DOHH2 (cell line): ENCODE results near the gene NFKBIL1.

Experiments
- H3F3A ChIP-seq: fragments of 200-600 bp; sonication (generic), shearing (Covaris generic); 2 replicates; pipeline ENCODE4 v1.6.0; 2016; ENCODE audit warnings: antibody characterized with exemption, mild to moderate bottlenecking; ENCODE audit not compliant: control insufficient read depth, insufficient read depth
- H3K27ac ChIP-seq: fragments of 200-600 bp; sonication (generic); 2 replicates; pipeline ENCODE4 v1.5.1; 2014; ENCODE audit warnings: low read depth, mild to moderate bottlenecking, low read length, moderate library complexity
- H3K27me3 ChIP-seq: fragments of 200-600 bp; sonication (generic); 2 replicates; pipeline ENCODE4 v1.6.1; 2014; ENCODE audit warnings: mild to moderate bottlenecking, low read length, mixed read lengths; ENCODE audit not compliant: control insufficient read depth
- H3K36me3 ChIP-seq: fragments of 200-600 bp; sonication (generic); 2 replicates; pipeline ENCODE4 v1.6.1; 2014; ENCODE audit warnings: mild to moderate bottlenecking, low read length, moderate library complexity, mixed read lengths; ENCODE audit not compliant: control insufficient read depth
- H3K4me1 ChIP-seq: fragments of 200-600 bp; sonication (generic); 2 replicates; pipeline ENCODE4 v1.6.1; 2014; ENCODE audit warnings: mild to moderate bottlenecking, low read length, mixed read lengths; ENCODE audit not compliant: control insufficient read depth
- H3K4me2 ChIP-seq: fragments of 200-600 bp; sonication (generic); 2 replicates; pipeline ENCODE4 v1.6.0; 2014; ENCODE audit warnings: mild to moderate bottlenecking, low read length, moderate library complexity
- H3K4me3 ChIP-seq: fragments of 200-600 bp; sonication (generic); 2 replicates; pipeline ENCODE4 v1.5.1; 2014; ENCODE audit warnings: mild to moderate bottlenecking, low read length, mixed read lengths
- H3K79me2 ChIP-seq: fragments of 200-600 bp; sonication (generic); 2 replicates; pipeline ENCODE4 v1.6.1; 2014; ENCODE audit warnings: mild to moderate bottlenecking, low read length, mixed read lengths; ENCODE audit not compliant: control insufficient read depth
- H3K9me2 ChIP-seq: fragments of 200-600 bp; sonication (generic); replicated peaks from 2 replicates; pipeline ENCODE4 v1.6.1; 2014; ENCODE audit warnings: mild to moderate bottlenecking, low read length, mixed read lengths; ENCODE audit not compliant: control insufficient read depth
- H3K9me3 ChIP-seq: fragments of 200-600 bp; sonication (generic); 2 replicates; pipeline ENCODE4 v1.6.1; 2014; ENCODE audit warnings: antibody characterized with exemption, low read length, mixed read lengths; ENCODE audit not compliant: control insufficient read depth, insufficient read depth
- H4K20me1 ChIP-seq: fragments of 200-600 bp; sonication (generic); 2 replicates; pipeline ENCODE4 v1.6.0; 2014; ENCODE audit warnings: low read depth, mild to moderate bottlenecking, antibody characterized with exemption, low read length, moderate library complexity; ENCODE audit not compliant: control insufficient read depth, insufficient read depth
- EZH2phosphoT487 ChIP-seq: fragments of 200-600 bp; sonication (generic); IDR thresholded peaks from 2 replicates; pipeline ENCODE4 v1.6.1; 2017; ENCODE audit warnings: borderline replicate concordance, mild to moderate bottlenecking, antibody characterized with exemption, low read length, moderate library complexity, mixed read lengths
- TF ChIP-seq, protein P1 (sequence below): fragments of 200-600 bp; sonication (generic); IDR thresholded peaks from one replicate; pipeline ENCODE4 v1.5.1; 2014; ENCODE audit warnings: antibody characterized with exemption, mild to moderate bottlenecking, low read depth, low read length; ENCODE audit not compliant: poor library complexity, severe bottlenecking

Gene NFKBIL1

DNA sequence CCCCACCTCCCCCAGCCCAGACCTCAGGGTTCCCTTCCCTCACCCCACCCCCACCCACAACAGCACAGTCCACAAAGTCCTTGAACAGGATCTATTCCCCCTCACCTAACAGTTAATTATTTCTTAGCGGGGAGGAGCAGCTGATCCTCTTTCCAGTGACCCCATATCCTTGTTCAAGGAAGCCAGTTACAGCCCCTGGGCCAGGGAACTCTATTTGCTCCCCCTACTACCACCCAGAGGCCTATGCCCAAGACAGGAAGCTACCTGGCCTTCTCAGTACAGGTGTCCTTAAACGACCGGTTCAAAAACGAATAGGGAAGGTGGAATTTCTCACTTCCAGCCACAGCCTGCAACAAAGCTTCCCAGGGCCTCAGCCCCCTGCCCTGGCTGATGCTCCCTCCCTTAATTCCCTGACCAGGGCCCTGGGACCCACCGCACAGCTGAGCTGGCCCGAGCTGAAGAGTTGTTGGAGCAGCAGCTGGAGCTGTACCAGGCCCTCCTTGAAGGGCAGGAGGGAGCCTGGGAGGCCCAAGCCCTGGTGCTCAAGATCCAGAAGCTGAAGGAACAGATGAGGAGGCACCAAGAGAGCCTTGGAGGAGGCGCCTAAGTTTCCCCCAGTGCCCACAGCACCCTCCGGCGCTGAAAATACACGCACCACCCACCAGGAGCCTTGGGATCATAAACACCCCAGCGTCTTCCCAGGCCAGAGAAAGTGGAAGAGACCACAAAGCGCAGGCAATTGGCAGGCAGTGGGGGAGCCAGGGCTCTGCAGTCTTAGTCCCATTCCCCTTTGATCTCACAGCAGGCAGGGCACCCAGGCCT lies 17.9 kb upstream of the NFKBIL1 start:
- Histone ChIP-seq H3K27ac (no peak overlapping the region), H3K27me3 (no peaks in the 10 kb centered on the region), H3F3A (peaks cover 48% of the 10 kb centered on the region), H3K4me1 (no peaks in the 10 kb centered on the region), H3K9me3 (no peaks in the 10 kb centered on the region), H3K4me2 (no peak overlapping the region), H4K20me1 (peaks cover 14% of the 10 kb centered on the region; the same call in 1 of the 2 replicates), H3K79me2 (peaks cover 11% of the 10 kb centered on the region), H3K36me3 (peaks cover 56% of the 10 kb centered on the region), H3K9me2 (no peaks in the 10 kb centered on the region), H3K4me3 (no peak overlapping the region)
- no peak for TF ChIP-seq EZH2phosphoT487
- TF ChIP-seq, protein P1, sequence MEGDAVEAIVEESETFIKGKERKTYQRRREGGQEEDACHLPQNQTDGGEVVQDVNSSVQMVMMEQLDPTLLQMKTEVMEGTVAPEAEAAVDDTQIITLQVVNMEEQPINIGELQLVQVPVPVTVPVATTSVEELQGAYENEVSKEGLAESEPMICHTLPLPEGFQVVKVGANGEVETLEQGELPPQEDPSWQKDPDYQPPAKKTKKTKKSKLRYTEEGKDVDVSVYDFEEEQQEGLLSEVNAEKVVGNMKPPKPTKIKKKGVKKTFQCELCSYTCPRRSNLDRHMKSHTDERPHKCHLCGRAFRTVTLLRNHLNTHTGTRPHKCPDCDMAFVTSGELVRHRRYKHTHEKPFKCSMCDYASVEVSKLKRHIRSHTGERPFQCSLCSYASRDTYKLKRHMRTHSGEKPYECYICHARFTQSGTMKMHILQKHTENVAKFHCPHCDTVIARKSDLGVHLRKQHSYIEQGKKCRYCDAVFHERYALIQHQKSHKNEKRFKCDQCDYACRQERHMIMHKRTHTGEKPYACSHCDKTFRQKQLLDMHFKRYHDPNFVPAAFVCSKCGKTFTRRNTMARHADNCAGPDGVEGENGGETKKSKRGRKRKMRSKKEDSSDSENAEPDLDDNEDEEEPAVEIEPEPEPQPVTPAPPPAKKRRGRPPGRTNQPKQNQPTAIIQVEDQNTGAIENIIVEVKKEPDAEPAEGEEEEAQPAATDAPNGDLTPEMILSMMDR: no peak

DNA sequence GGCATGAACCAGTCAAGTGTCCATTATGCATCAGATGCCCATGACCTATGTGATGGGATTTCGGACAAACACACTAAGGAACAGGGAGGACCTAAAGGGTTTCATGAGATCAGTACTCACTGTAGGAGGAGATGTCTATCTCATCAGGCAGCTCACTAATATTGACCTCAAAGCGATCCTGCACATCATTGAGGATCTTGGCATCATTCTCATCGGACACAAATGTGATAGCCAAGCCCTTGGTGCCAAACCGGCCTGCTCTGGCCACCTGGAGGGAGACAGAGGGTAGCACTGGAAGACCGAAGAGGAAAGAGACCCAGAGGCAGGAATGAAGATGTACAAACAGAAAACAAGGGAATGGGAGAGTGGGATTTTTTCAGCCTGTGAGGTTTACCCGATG lies 16.7 kb upstream of the NFKBIL1 start:
- no peak for TF ChIP-seq EZH2phosphoT487
- TF ChIP-seq, protein P1: no peak
- H3K4me2 ChIP-seq: no peak overlapping the region
- no peak overlapping the region for H3K4me3 ChIP-seq
- peaks cover 23% of the 10 kb centered on the region for H4K20me1 ChIP-seq
- no peaks in the 10 kb centered on the region for H3K4me1 ChIP-seq
- H3K9me2 ChIP-seq: no peaks in the 10 kb centered on the region
- H3K27ac ChIP-seq: no peak overlapping the region
- H3K27me3 ChIP-seq: no peaks in the 10 kb centered on the region
- peaks cover 52% of the 10 kb centered on the region for H3F3A ChIP-seq
- peaks cover 67% of the 10 kb centered on the region for H3K36me3 ChIP-seq
- H3K79me2 ChIP-seq: peaks cover 23% of the 10 kb centered on the region
- no peaks in the 10 kb centered on the region for H3K9me3 ChIP-seq

DNA sequence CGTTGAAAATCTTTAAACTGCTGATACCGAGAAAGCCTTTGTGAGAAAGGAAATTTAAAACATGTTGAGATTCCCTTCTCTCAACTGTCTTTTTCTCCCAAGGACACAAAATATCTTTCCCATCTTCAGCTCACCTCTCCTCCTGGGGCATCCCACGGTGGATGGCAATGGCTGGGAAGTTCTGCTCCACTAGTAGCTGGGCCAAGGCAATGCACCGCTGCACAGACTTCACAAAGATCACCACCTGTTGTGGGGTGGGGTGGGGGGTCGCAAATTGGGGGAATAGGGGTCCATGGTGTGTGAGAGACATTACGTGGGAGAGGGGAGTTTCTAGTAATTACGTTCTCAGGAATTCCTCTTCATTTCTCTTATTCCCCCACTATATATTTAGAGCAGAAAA lies 16.2 kb upstream of the NFKBIL1 start:
- peaks cover 57% of the 10 kb centered on the region for H3F3A ChIP-seq

More for the DNA sequence above, 16.2 kb upstream of the NFKBIL1 start:
- Histone ChIP-seq H3K9me3 (no peaks in the 10 kb centered on the region), H3K9me2 (no peaks in the 10 kb centered on the region), H3K4me3 (no peak overlapping the region), H3K36me3 (peaks cover 72% of the 10 kb centered on the region), H3K79me2 (peaks cover 28% of the 10 kb centered on the region), H4K20me1 (peaks cover 28% of the 10 kb centered on the region), H3K27ac (no peak overlapping the region), H3K4me2 (no peak overlapping the region), H3K27me3 (no peaks in the 10 kb centered on the region), H3K4me1 (peaks cover 4% of the 10 kb centered on the region; the same call in 1 of the 2 replicates)
- no peak for TF ChIP-seq EZH2phosphoT487
- TF ChIP-seq, protein P1: no peak
